Stomach (tissue), 9 donors: ENCODE measurements around the gene ZBTB43. TPM values are rescaled to one million over a fixed set of nuclear protein-coding genes. Genes with fewer than 3 reads are reported as not detected.
"Not testable (repeated sequence)": the region's sequence is repeated elsewhere in the genome, so short reads cannot be mapped to it uniquely, and the experiment has no call there.

ENCODE experiments used
- DNase-seq, 2 donors: peaks; one replicate each; pipeline versions ENCODE4 v3.0.0 to v3.0.0-alpha.2; 2013 to 2019
- H3K27ac ChIP-seq, 5 donors: fragments of 200-600 bp in 4 of 5; sonication (generic) in 4 of 5; one replicate each; pipeline ENCODE4 v1.5.1; 2013 to 2019; ENCODE audit warnings: mild to moderate bottlenecking in 1 of 5, moderate library complexity in 1 of 5
- H3K27me3 ChIP-seq, 3 donors: fragments of 200-600 bp; sonication (generic); one replicate each; pipeline ENCODE4 v1.5.1; 2017 to 2019; ENCODE audit warnings: mixed run types in 1 of 3
- H3K36me3 ChIP-seq, 4 donors: fragments of 200-600 bp; sonication (generic); 1 replicate in 3 of 4; 2 replicates in 1 of 4; pipeline ENCODE4 v1.5.1; 2016 to 2019
- H3K4me1 ChIP-seq, 4 donors: fragments of 200-600 bp; sonication (generic); one replicate each; pipeline ENCODE4 v1.5.1; 2016 to 2019
- H3K4me3 ChIP-seq, 4 donors: fragments of 200-600 bp; sonication (generic) in 3 of 4; one replicate each; pipeline ENCODE4 v1.5.1; 2016 to 2019; ENCODE audit warnings: mild to moderate bottlenecking in 1 of 4
- H3K9me3 ChIP-seq, 4 donors: fragments of 200-600 bp; sonication (generic); one replicate each; pipeline ENCODE4 v1.5.1; 2016 to 2019
- EP300 ChIP-seq: sonication (generic); formaldehyde crosslinking; IDR thresholded peaks from one replicate; pipeline ENCODE4 v1.6.1; 2017; ENCODE audit warnings: antibody characterized with exemption
- POLR2A ChIP-seq, 4 donors: fragments of 450-650 bp; IDR thresholded peaks; one replicate each; pipeline ENCODE4 v1.6.1; 2016; ENCODE audit warnings: antibody characterized with exemption in 4 of 4, control low read depth in 2 of 4, mild to moderate bottlenecking in 1 of 4, moderate library complexity in 1 of 4
- POLR2AphosphoS5 ChIP-seq, 3 donors: sonication (generic); formaldehyde crosslinking; IDR thresholded peaks; one replicate each; pipeline ENCODE4 v1.6.1; 2016; ENCODE audit warnings: antibody characterized with exemption in 3 of 3
- WGBS, 5 donors: extraction: QIAGEN DNeasy Blood & Tissue Kit in 3 of 5; methylation state at CpG; one replicate each; pipeline versions ENCODE4 v1.1.5 to v1.1.7; 2013 to 2018; 5-methylcytosine and 5-hydroxymethylcytosine counted together
- intact Hi-C: fragments of 100-400 bp; cut with DNase I; formaldehyde crosslinking; loops from one replicate; pipeline ENCODE4 v1.15.1; 2023; ENCODE audit warnings: low total_unique reads
- polyA plus RNA-seq, 3 donors: library from polyadenylated mRNA; stranded (reverse); fragments of 200-250 nt; gene quantifications; one replicate each; pipeline ENCODE4 v1.2.3, GENCODE V29; 2013
- total RNA-seq, 5 donors: library from RNA; depleted of rRNA; stranded (reverse); fragments of >200 nt; gene quantifications; one replicate each; pipeline versions ENCODE4 v1.1.0 to v1.2.3, GENCODE V29; 2014 to 2016
- TF ChIP-seq, protein P1 (sequence below), 7 experiments: fragments of 450-650 bp in 4 of 7; fragments of 200-600 bp in 3 of 7; sonication (generic) in 3 of 7; IDR thresholded peaks; one replicate each; pipeline ENCODE4 v1.5.1; 2016 to 2019; ENCODE audit warnings: antibody characterized with exemption in 7 of 7, control low read depth in 2 of 7, mild to moderate bottlenecking in 1 of 7
- donor health status: healthy with polysubstance abuse.
- donor health status: Bipolar disorder and iron deficiency.
- donor health status: healthy.

The ZBTB43 gene
- total and polyA plus RNA-seq, 8 donors = 1.8 to 114 (median 6.6) TPM

DNA sequence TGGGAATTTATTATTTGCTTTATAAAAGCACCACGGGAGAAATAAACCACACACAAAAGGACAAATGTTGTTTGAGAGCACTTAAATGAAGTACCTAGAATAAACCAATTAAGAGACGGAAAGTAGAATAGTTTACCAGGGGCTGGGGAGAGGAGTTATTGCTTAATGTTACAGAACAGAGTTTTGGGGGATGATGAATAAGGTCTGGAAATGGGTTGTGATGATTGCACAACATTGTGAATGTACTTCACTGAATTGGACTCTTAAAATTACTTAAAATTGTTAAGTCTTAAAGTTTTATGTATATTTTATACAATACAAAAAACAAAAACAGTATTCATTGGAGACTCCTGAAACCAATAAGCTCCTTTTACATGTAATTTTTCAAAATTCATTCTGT, 1.5 kb downstream of the ZBTB43 start:
- H3K27me3 ChIP-seq = no peaks in the 10 kb centered on the region
- H3K9me3 ChIP-seq = no peaks in the 10 kb centered on the region
- TF ChIP-seq EP300 (no peak), POLR2A (IDR thresholded peaks at IDR 0.05) (no peak), POLR2AphosphoS5 (IDR thresholded peaks at IDR 0.05) (no peak)
- TF ChIP-seq, protein P1, sequence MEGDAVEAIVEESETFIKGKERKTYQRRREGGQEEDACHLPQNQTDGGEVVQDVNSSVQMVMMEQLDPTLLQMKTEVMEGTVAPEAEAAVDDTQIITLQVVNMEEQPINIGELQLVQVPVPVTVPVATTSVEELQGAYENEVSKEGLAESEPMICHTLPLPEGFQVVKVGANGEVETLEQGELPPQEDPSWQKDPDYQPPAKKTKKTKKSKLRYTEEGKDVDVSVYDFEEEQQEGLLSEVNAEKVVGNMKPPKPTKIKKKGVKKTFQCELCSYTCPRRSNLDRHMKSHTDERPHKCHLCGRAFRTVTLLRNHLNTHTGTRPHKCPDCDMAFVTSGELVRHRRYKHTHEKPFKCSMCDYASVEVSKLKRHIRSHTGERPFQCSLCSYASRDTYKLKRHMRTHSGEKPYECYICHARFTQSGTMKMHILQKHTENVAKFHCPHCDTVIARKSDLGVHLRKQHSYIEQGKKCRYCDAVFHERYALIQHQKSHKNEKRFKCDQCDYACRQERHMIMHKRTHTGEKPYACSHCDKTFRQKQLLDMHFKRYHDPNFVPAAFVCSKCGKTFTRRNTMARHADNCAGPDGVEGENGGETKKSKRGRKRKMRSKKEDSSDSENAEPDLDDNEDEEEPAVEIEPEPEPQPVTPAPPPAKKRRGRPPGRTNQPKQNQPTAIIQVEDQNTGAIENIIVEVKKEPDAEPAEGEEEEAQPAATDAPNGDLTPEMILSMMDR (IDR thresholded peaks at IDR 0.05) = no peak
- peaks cover 11 to 48% (median 33%) of the 10 kb centered on the region in 4 donors for H3K4me1 ChIP-seq
- H3K27ac ChIP-seq = peak overlapping the region in 4 of 5 donors; percentile 89 to 94 (median 92)
- H3K4me3 ChIP-seq = peak overlapping the region; percentile 83 to 95 (median 84)
- 48 to 68% (median 58%) methylated on average over 2 of the region's 2 CpGs for WGBS, 5 donors
- no peak for DNase-seq
- H3K36me3 ChIP-seq = peaks cover 6 to 29% (median 27%) of the 10 kb centered on the region in 4 donors
- intact Hi-C loops = no loop called here

- no peak overlapping the region for H3K27ac ChIP-seq
- peaks cover 22 to 56% (median 53%) of the 10 kb centered on the region in 4 donors for H3K36me3 ChIP-seq
- H3K4me1 ChIP-seq = peaks cover 11 to 48% (median 33%) of the 10 kb centered on the region in 4 donors
- H3K27me3 ChIP-seq = no peaks in the 10 kb centered on the region
- H3K9me3 ChIP-seq = peaks cover 0 to under 1% (median 0%) of the 10 kb centered on the region in 4 donors
- no peak for DNase-seq
- H3K4me3 ChIP-seq = no peak overlapping the region
- TF ChIP-seq, protein P1 (IDR thresholded peaks at IDR 0.05) = no peak
- TF ChIP-seq POLR2AphosphoS5 (IDR thresholded peaks at IDR 0.05) = no peak
- no peak for TF ChIP-seq POLR2A (IDR thresholded peaks at IDR 0.05)
- no peak for TF ChIP-seq EP300
- intact Hi-C loops = no loop called here
- 64 to 72% (median 69%) methylated on average over 3 of the region's 3 CpGs for WGBS, 5 donors
Measured at GRCh38 chr9:126809068-126809467, 4.2 kb downstream of the ZBTB43 start.

GRCh38 chr9:126810221-126810620, 5.4 kb downstream of the ZBTB43 start:
- 96 to 99% (median 97%) methylated on average over 11 to 12 of the region's 12 CpGs for WGBS, 5 donors
- H3K27me3 ChIP-seq, H3K27ac ChIP-seq, intact Hi-C loops, DNase-seq, H3K4me3 ChIP-seq, H3K9me3 ChIP-seq: not testable (repeated sequence)
- H3K4me1 ChIP-seq = peaks cover 11 to 43% (median 31%) of the 10 kb centered on the region in 4 donors
- H3K36me3 ChIP-seq = peaks cover 30 to 65% (median 59%) of the 10 kb centered on the region in 4 donors

DNA sequence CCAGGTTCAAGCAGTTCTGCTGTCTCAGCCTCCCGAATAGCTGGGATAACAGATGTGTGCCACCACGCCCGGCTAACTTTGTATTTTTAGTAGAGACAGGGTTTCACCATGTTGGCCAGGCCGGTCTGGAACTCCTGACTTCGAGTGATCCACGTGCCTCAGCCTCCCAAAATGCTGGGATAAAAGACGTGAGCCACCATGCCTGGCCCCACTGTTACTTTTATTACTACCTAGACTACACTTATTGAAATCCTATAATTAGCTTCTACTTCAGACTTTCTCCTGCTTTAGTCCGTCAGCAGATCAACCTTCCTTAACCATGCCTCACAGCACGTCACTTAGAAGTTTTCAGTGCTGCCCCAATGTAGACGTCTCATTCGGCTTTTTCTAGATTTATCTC, 8.2 kb downstream of the ZBTB43 start:
- Histone ChIP-seq H3K4me1 (peaks cover 0 to 17% (median 9%) of the 10 kb centered on the region in 4 donors), H3K9me3 (peaks cover 0 to 14% (median 8%) of the 10 kb centered on the region in 4 donors), H3K27ac (no peak overlapping the region), H3K36me3 (peaks cover 30 to 89% (median 78%) of the 10 kb centered on the region in 4 donors), H3K27me3 (no peaks in the 10 kb centered on the region), H3K4me3 (no peak overlapping the region)
- DNase-seq = no peak
- intact Hi-C loops = no loop called here
- TF ChIP-seq, protein P1 (IDR thresholded peaks at IDR 0.05) = no peak
- TF ChIP-seq POLR2A (IDR thresholded peaks at IDR 0.05) (no peak), POLR2AphosphoS5 (IDR thresholded peaks at IDR 0.05) (no peak), EP300 (no peak)
- 97 to 98% (median 97%) methylated on average over 11 of the region's 11 CpGs for WGBS, 5 donors

- intact Hi-C loops = no loop called here
- Histone ChIP-seq H3K36me3 (peaks cover 37 to 95% (median 80%) of the 10 kb centered on the region in 4 donors), H3K27ac (no peak overlapping the region), H3K4me3 (no peak overlapping the region), H3K4me1 (peaks cover 0 to 7% (median 2%) of the 10 kb centered on the region in 4 donors), H3K9me3 (peaks cover 9 to 24% (median 13%) of the 10 kb centered on the region in 4 donors), H3K27me3 (no peaks in the 10 kb centered on the region)
- DNase-seq = no peak
- TF ChIP-seq POLR2A (IDR thresholded peaks at IDR 0.05) = no peak
- TF ChIP-seq POLR2AphosphoS5 (IDR thresholded peaks at IDR 0.05) = no peak
- TF ChIP-seq, protein P1 (IDR thresholded peaks at IDR 0.05) = no peak
- TF ChIP-seq EP300 = no peak
Measured at GRCh38 chr9:126814091-126814490, 9.3 kb downstream of the ZBTB43 start.

- intact Hi-C loops = not testable (repeated sequence)
- H3K9me3 ChIP-seq = peaks cover 10 to 31% (median 19%) of the 10 kb centered on the region in 4 donors
- 97 to 99% (median 98%) methylated on average over 7 of the region's 7 CpGs for WGBS, 5 donors
Measured at GRCh38 chr9:126817615-126818014, 12.8 kb downstream of the ZBTB43 start.

More at GRCh38 chr9:126817615-126818014, 12.8 kb downstream of the ZBTB43 start:
- H3K27me3 ChIP-seq, DNase-seq, H3K4me3 ChIP-seq, H3K4me1 ChIP-seq, H3K27ac ChIP-seq: not testable (repeated sequence)
- H3K36me3 ChIP-seq = peaks cover 36 to 88% (median 64%) of the 10 kb centered on the region in 4 donors
